DND-41 (cell line): Measurements from ENCODE around the gene TRPC3.

ENCODE experiments used
- ATAC-seq: fragments of 200-7000 bp; cut with Tn5 transposase; 3 replicates; pipeline ENCODE4 v1.9.1; 2021; ENCODE audit warnings: low read depth; ENCODE audit not compliant: insufficient read depth
- DNase-seq: peaks from one replicate; pipeline ENCODE4 v3.0.0-alpha.2; 2020
- H2AFZ ChIP-seq: 2 replicates; pipeline ENCODE4 v1.6.0; 2012; ENCODE audit warnings: low read depth, low read length
- H3K27ac ChIP-seq: 2 replicates; pipeline ENCODE4 v1.5.1; 2012; ENCODE audit warnings: low read length, inconsistent platforms
- H3K27me3 ChIP-seq: fragments of 200-600 bp; sonication (generic); 2 replicates; pipeline ENCODE4 v1.6.0; 2012; ENCODE audit warnings: low read length, mild to moderate bottlenecking, inconsistent platforms; ENCODE audit not compliant: insufficient read depth, poor library complexity
- H3K36me3 ChIP-seq: 2 replicates; pipeline ENCODE4 v1.5.1; 2012; ENCODE audit warnings: low read length, inconsistent platforms; ENCODE audit not compliant: insufficient read depth
- H3K4me1 ChIP-seq: 2 replicates; pipeline ENCODE4 v1.5.1; 2012; ENCODE audit warnings: mild to moderate bottlenecking, low read length; ENCODE audit not compliant: insufficient read depth
- H3K4me2 ChIP-seq: 2 replicates; pipeline ENCODE4 v1.6.0; 2012; ENCODE audit warnings: mild to moderate bottlenecking, moderate library complexity, low read length, inconsistent platforms; ENCODE audit not compliant: insufficient read depth
- H3K4me3 ChIP-seq, 2 experiments: fragments of 200-600 bp in 1 of 2; shearing (Covaris generic) in 1 of 2; 2 replicates each; pipeline ENCODE4 v1.5.1; 2012 to 2016; ENCODE audit warnings: inconsistent platforms in 2 of 2, low read length in 2 of 2, mild to moderate bottlenecking in 2 of 2, low read depth in 1 of 2, moderate library complexity in 1 of 2
- H3K79me2 ChIP-seq: 2 replicates; pipeline ENCODE4 v1.6.0; 2012; ENCODE audit warnings: low read length, inconsistent platforms; ENCODE audit not compliant: insufficient read depth
- H3K9ac ChIP-seq: 2 replicates; pipeline ENCODE4 v1.6.0; 2012; ENCODE audit warnings: low read depth, mild to moderate bottlenecking, inconsistent platforms, low read length, moderate library complexity
- H3K9me3 ChIP-seq: 2 replicates; pipeline ENCODE4 v1.5.1; 2012; ENCODE audit warnings: low read length, moderate library complexity, mild to moderate bottlenecking, inconsistent platforms; ENCODE audit not compliant: insufficient read depth, severe bottlenecking
- H4K20me1 ChIP-seq: 2 replicates; pipeline ENCODE4 v1.6.0; 2012; ENCODE audit warnings: low read length; ENCODE audit not compliant: insufficient read depth
- CTCF ChIP-seq: IDR thresholded peaks from 2 replicates; pipeline ENCODE4 v1.5.1; 2012; ENCODE audit warnings: borderline replicate concordance, low read length, moderate library complexity, mild to moderate bottlenecking; ENCODE audit not compliant: poor library complexity, severe bottlenecking; ENCODE audit errors: extremely low read depth
- EZH2 ChIP-seq: IDR thresholded peaks from 3 replicates; pipeline ENCODE4 v1.6.1; 2012; ENCODE audit warnings: borderline replicate concordance, low read depth, mild to moderate bottlenecking, moderate library complexity, low read length, inconsistent platforms; ENCODE audit not compliant: severe bottlenecking

TRPC3 gene

GRCh38 chr4:121861426-121861825 lies 90.4 kb downstream of the TRPC3 start:
- no peaks in the 10 kb centered on the region for H3K9me3 ChIP-seq
- no peaks in the 10 kb centered on the region for H3K79me2 ChIP-seq
- H2AFZ ChIP-seq: no peak overlapping the region
- H3K9ac ChIP-seq: no peak overlapping the region
- H3K36me3 ChIP-seq: peaks cover 28% of the 10 kb centered on the region; the same call in 1 of the 2 replicates
- DNase-seq (no peak), ATAC-seq (no peak)
- no peak overlapping the region for H3K4me3 ChIP-seq
- H3K27me3 ChIP-seq: no peaks in the 10 kb centered on the region
- no peak for TF ChIP-seq EZH2
- no peak for TF ChIP-seq CTCF
- H3K4me2 ChIP-seq: no peak overlapping the region
- H4K20me1 ChIP-seq: no peaks in the 10 kb centered on the region
- no peaks in the 10 kb centered on the region for H3K4me1 ChIP-seq
- H3K27ac ChIP-seq: no peak overlapping the region

GRCh38 chr4:121860121-121860520 lies 91.7 kb downstream of the TRPC3 start:
- no peaks in the 10 kb centered on the region for H3K9me3 ChIP-seq
- ATAC-seq (no peak), DNase-seq (no peak)
- H4K20me1 ChIP-seq: no peaks in the 10 kb centered on the region
- TF ChIP-seq EZH2 (no peak), CTCF (no peak)
- H3K36me3 ChIP-seq: peaks cover 22% of the 10 kb centered on the region; the same call in 1 of the 2 replicates
- H3K4me1 ChIP-seq: no peaks in the 10 kb centered on the region
- no peaks in the 10 kb centered on the region for H3K79me2 ChIP-seq
- H2AFZ ChIP-seq: no peak overlapping the region
- H3K4me2 ChIP-seq: no peak overlapping the region
- H3K27me3 ChIP-seq: no peaks in the 10 kb centered on the region
- H3K9ac ChIP-seq: no peak overlapping the region
- H3K27ac ChIP-seq: no peak overlapping the region
- H3K4me3 ChIP-seq: no peak overlapping the region

- ATAC-seq (no peak), DNase-seq (no peak)
- no peaks in the 10 kb centered on the region for H3K79me2 ChIP-seq
- no peaks in the 10 kb centered on the region for H3K4me1 ChIP-seq
- H3K27ac ChIP-seq: no peak overlapping the region
- H3K36me3 ChIP-seq: peaks cover 6% of the 10 kb centered on the region; the same call in 1 of the 2 replicates
- no peaks in the 10 kb centered on the region for H3K27me3 ChIP-seq
- no peak overlapping the region for H3K9ac ChIP-seq
- H3K4me2 ChIP-seq: no peak overlapping the region
- H3K9me3 ChIP-seq: no peaks in the 10 kb centered on the region
- TF ChIP-seq CTCF (no peak), EZH2 (no peak)
- H3K4me3 ChIP-seq: no peak overlapping the region
- H4K20me1 ChIP-seq: no peaks in the 10 kb centered on the region
- no peak overlapping the region for H2AFZ ChIP-seq
These were observed 100.5 kb downstream of the TRPC3 start for GRCh38 chr4:121851354-121851753.

GRCh38 chr4:121846662-121847061 lies 105.2 kb downstream of the TRPC3 start:
- no peak overlapping the region for H3K4me3 ChIP-seq

More at GRCh38 chr4:121846662-121847061, 105.2 kb downstream of the TRPC3 start:
- no peak for ATAC-seq
- Histone ChIP-seq H3K27me3 (no peaks in the 10 kb centered on the region), H3K36me3 (peaks cover 9% of the 10 kb centered on the region; the same call in 1 of the 2 replicates), H3K9me3 (no peaks in the 10 kb centered on the region), H2AFZ (no peak overlapping the region), H3K27ac (no peak overlapping the region), H4K20me1 (no peaks in the 10 kb centered on the region), H3K9ac (no peak overlapping the region), H3K79me2 (no peaks in the 10 kb centered on the region), H3K4me2 (no peak overlapping the region), H3K4me1 (no peaks in the 10 kb centered on the region)
- no peak for DNase-seq
- TF ChIP-seq EZH2 (no peak), CTCF (no peak)
